Stimulated activated naive CD8-positive, alpha-beta T cell treated with anti-CD3 and anti-CD28 coated beads, Interleukin-15, Interleukin-2, amounts not matched to agents 100 U/mL and 50 U/mL, for 24 hours (primary cell): ENCODE measurements around the gene PTPRG.

Experiments used
- ATAC-seq: fragments of 150-1000 bp; cut with Tn5 transposase; one replicate; pipeline ENCODE4 v1.10.0; 2021
- DNase-seq: peaks from one replicate; pipeline ENCODE4 v3.0.0; 2021

Gene PTPRG

DNA sequence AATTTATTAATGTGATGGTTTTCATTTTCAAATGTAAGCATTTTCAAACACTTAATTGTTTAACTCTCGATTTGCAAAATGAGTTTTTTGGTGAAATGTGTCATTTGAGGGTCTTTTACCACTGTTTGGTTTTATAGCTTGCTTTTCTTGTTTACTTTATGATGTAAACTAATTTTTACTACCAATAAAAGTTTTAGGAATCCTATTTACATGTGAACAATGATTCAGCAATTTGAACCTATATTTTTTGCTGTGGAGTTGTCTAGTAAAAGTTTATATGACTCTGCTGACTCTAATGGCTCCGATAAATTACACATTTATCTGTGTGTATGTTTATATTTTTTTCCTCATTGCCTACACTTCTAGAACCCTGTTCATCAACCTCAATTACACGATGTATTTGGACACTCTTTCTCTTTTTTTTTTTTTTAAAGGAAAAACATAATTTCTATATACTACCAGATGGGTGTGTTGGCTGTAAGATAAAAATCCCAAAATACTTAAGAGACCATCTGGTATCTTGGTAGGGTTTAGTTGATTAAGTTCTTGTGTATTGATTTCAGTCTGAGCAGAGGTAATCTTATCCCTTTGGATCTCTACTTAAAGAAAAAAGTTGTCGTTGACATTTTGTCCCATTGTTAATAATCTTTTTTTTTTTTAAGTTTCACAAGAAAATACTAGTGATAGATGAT, 89.5 kb downstream of the PTPRG start:
- no peak for ATAC-seq

DNA sequence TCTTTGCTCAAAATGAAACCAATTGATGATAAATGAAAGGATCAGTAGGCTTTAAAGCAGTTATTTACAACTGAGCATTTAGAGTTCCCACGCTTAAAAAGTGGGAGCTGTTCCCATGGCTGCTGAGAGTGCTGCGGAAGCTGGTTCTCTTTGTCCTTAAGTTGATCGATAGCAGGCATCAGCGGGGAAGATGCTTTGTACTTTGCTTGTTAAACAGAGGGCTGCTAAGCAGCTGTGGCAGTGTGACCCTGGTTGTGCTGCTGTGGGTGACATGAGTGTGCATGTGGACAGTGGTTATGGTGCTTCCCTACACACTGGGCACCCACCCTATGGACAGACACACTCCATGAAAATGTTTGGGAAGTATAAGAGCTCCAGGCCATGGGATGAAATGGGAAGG, 96.3 kb downstream of the PTPRG start:
- ATAC-seq, result no peak
- DNase-seq, result no peak

More for the DNA sequence above, 89.5 kb downstream of the PTPRG start:
- DNase-seq, result no peak

DNA sequence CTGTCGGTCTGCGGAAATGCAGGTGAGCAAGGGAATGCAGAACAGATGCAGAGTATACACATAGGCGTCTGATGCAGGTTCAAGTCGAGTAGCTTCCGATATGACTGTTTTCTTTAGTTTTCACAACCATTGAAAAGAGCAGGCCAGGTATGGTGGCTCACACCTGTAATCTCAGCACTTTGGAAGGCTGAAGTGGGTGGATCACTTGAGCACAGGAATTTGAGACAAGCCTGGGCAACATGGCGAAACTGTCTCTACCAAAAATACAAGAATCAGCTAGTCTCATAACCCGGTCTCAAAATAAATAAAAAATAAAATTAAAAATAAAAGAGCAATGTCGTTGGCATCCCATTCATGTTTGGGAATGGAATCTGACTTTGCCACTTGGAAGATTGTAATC, 101.5 kb downstream of the PTPRG start:
- no peak for DNase-seq
- ATAC-seq, result no peak

DNA sequence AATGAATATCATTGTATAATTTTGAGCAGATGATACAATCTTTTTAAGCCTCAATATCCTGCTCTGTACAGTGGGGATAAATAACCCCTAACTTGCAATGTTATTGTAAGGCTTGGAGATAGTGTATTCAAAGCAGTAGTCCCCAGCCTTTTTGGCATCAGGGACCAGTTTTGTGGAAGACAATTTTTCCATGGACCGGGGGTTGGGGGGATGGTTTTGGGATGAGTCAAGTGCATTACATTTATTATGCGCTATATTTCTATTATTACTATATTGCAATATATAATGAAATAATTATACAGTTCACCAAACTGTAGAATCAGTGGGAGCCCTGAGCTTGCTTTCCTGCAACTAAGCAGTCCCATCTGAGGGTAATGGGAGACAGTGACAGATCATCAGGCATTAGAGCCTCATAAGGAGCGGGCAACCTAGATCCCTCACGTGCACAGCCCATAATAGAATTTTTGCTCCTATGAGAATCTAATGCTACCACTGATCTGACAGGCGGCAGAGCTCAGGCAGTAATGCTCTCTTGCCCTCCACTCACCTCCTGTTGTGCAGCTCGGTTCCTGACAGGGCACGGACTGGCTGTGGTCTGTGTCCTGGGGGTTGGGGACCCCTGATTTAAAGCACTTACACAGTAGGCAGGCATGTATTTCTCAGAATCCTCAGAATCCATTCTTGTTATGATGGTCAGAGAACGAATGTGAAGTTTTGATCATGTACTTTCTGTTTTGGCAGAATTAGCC, 102.2 kb downstream of the PTPRG start:
- DNase-seq, result no peak
- ATAC-seq, result no peak

DNA sequence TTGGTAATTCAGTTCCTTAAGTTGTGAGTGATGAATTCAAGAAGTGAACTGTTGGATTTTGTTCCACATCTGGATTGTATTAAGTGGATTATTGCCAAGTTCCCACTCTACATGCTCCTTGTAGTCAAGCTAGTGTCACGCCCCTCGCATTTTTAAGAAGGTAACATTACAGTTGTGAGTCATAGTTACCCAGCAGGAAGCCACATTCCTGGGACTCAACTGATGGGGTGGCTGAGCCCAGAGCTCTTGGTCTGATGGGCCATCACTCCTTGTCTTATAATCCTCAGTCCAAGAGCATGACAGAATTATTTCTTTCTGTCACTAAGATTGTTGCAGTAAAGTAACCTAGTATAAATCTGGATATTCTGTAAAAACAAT, 102.7 kb downstream of the PTPRG start:
- DNase-seq (no peak), ATAC-seq (no peak)

DNA sequence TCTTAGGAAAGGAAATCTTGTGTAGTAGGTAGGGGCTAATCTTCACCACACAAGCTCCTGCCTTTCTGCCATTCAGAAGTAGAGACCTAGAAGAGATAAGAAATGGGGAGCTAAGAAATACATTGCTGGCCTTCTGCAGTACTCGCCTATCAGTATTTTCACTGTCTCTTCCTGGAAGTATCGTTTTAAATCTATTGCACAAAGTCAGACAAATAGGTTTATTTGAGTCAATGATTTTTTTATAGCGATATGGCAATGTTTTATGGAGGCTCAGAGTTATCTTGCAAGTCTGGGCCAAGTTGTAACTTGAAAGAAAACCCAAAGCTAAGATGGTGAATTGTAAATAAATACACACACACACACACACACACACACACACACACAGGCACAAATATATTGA, 103.8 kb downstream of the PTPRG start:
- ATAC-seq, result no peak

DNA sequence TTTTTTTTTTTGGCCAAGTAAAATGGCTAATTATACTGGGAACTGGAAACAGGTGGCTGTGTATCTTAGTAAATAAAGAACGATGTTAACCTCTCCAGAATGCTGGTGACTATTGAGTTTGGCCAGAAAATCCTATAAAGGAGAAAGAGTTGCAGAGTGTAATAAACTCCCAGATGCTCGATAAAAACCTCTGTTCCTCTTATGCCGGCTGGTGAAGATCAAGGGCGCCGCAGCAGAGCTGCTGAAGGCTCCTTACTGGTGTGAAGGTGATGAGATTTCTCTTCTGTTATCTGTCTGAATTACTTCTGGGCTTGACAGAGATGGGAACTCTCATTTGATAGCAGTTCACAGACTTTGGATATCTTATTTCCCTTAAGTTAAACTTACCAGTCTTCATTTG, 104.6 kb downstream of the PTPRG start:
- DNase-seq (no peak), ATAC-seq (no peak)

More for the DNA sequence above, 103.8 kb downstream of the PTPRG start:
- no peak for DNase-seq

DNA sequence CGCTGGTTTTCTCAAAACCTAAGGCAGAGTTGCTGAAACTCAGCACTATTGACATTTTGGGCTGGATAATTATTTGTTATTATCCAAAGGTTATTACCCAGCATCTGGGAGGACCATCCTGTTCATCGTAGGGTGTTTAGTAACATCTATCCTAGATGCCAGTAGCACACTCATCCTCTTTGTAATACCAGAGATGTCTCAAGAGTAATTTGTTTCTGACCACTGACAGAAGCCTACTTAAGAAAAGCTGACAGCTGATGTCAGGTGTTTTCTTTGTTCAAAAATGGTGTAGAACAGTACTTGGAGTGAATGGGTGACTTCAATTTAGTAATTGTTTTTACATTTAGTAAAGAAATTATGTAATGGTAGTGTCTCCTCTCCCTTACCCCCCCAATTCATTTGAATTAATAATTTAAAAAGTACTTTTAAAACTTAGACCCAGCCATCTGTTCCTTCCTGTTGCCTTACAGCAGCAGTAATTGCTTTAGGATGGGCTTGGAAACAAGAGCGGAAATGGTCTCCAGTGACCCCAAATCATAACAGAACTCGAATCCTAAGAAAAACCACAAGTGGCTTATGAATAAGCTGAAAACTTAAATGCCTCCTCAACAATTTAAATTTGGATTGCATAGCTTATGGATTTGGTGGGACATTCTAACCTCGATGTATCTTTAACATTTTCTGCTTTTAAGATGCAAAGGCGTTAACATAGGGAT, 105.4 kb downstream of the PTPRG start:
- ATAC-seq, result no peak
- no peak for DNase-seq

DNA sequence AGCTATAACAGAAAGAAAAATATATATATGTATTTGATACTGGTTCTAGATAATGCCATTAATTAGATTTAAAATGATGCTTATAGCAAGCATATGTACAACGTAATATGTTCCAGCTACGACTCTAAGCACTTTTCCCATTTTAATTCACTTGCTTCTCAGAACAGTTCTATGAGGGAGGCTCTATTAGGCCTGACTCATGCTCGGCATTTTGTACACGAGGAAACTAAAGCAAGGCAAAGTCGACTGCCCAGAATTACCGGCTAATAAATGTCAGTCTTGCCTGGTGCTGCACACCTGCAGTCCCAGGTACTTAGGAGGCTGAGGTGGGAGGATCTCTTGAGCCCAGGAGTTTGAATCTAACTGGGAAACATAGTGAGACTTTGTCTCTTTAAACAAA, 106.0 kb downstream of the PTPRG start:
- ATAC-seq, result no peak
- no peak for DNase-seq

DNA sequence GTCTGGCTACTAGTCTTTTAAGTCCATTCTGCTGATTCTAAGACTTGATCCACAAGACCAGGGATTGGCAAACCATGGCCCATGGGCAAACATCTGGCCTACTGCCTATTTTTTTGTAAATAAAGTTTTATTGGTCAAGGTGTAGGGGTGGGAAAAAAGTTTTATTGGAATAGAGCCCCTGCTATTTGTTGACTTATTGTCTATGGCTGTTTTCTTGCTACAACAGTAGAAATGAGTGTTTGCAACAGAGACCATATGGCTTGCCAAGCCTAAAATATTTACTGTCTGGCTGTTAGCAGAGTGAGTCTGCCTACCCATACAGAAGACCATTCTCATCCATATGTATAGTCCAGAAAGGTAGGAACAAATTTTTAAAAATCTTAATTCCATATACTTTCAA, 106.4 kb downstream of the PTPRG start:
- no peak for DNase-seq
- no peak for ATAC-seq

DNA sequence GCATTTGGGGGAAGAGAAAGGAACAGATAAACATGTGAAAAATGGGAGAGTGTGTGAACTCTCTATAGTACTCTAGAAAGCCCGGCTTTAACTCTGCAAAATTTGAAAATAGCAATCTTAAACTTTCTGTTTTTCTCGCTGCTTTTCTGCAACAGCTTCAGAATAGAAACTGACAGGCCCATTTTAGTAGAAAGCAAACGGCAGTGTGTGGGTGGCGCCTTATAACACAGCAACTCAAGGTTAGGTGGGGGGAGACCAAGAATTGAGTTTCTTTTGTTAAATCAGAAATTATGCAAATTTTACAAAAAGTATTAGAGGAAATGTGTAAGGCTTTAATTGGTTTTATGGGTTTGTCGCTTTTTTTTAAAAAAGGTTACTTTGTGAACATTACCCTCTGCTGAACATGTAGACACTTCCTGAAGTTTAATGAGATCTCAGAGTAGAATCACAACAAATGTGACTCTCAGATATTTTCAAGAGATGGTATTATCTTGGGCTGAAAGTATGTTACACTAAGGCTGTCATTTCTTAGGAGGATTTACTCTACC, 107.0 kb downstream of the PTPRG start:
- DNase-seq (no peak), ATAC-seq (no peak)

DNA sequence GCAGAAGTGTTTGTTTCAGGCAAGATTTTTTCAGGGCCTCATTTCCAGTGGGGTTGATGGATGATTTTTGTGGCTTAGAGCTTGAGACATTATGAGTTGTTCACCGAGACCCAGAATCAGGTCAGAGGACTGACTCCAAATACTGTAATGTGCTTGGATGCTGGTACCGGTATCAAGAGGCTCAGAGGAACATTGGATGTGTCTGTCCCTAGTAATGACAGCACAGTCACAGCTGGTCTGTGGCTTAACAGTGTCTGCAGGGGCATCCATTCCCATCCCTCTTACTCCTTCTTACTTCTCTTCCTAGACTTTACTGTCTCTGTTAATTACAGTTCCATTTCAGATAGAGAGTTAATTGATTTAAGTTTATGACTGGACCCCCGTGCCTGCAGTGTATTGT, 107.8 kb downstream of the PTPRG start:
- ATAC-seq, result no peak
- no peak for DNase-seq

DNA sequence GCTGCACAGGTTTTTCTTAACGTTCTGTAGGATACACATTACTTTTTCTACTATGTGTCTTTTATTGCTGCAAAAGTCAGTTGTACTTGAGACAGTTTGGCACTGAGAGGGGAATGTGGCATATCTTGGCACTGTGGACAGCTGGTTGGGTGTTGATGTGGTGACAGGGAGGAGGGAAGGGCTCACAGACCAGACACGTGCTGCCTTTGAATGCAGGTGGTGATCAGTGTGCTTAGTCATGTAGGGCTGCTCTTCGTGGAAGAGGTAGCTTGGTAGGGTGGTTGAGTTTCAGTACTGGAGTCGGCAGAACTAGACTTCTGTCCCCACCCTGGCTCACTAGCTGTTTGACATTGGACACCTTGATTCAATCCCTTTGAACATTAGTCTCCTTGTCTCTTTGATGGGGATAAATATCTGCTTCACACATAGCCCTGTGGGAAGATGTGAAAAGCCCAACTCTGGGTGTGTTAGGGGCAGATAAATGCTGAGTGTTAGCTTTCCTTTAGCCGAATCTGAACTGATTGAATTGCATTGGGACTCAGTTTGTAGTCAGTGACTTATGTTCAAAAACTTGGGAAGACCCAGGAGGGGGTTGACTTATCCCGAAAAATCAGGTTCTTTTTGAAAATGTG, 108.4 kb downstream of the PTPRG start:
- no peak for DNase-seq
- ATAC-seq, result no peak

DNA sequence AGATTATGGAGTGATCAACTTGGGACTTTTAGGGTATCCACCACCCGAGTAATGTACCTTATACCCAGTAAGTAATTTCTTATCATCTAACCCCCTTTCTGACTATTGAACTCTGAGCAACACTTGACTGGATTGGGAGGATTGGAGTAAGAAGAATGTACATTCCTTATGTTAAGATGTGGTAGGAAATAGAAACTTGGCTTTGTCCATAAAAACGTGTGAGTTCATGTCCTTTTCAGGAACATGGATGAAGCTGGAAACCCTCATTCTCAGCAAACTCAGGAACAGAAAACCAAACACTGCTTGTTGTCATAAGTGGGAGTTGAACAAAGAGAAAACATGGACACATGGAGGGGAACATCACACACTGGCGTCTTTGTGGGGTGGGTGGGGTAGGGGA, 112.3 kb downstream of the PTPRG start:
- ATAC-seq (no peak), DNase-seq (no peak)

DNA sequence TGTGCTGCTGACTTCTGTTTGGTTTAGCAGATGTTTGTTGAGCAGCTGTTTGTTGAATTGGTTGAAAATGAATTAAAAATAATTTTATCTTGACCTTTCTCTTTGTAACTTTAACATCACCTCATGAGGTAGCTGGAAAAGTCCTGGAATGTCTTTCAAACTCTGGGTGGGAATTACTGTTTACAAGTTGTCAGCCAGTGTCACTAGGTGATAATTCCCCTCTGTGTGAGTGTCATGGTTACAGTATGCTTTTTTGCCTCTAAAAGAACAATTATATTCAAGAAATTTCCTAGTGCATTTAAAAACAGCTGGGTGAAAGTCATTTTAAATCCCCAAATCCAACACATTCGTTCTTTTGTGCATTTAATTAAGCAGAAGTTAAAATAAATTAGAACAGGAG, 113.2 kb downstream of the PTPRG start:
- DNase-seq, result no peak
- ATAC-seq, result no peak

DNA sequence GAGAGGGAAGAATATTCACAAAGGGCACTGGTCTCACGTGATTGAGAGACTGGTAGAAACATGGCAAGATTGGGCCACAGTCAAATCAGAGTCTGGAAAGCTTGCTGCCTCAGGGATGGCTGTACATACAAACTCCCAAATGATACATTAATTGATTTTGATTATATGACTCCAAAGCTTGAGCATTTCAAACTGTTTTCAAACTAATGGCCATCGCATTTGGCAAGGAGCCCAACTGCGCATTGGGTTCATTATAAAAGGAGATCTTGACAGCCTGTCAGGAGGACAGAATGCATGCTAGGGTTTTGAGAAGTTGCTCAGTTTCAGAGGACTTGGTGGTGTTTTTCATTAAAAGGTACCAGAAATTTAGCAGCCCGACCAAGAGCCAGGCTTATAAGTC, 117.7 kb downstream of the PTPRG start:
- DNase-seq (no peak), ATAC-seq (no peak)

DNA sequence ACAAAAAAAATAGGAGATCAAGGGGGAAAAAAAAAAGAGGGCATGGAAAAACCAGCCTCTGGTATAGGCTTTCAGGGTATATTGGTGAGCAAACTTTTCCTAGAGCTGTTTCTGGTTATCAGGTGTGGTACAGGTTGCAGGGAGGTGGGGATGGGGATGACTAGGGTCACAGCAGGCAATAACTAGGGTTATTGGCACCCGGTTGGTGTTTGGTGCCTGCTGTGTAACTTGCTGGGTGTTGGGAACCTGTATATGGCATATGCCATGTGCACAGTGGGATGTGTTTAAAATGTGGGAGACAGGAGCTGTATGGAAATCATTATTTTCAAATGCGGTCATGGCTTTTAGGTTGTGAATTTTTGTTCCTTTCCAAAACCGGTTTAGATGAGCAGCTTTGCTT, 119.2 kb downstream of the PTPRG start:
- ATAC-seq (no peak), DNase-seq (no peak)

DNA sequence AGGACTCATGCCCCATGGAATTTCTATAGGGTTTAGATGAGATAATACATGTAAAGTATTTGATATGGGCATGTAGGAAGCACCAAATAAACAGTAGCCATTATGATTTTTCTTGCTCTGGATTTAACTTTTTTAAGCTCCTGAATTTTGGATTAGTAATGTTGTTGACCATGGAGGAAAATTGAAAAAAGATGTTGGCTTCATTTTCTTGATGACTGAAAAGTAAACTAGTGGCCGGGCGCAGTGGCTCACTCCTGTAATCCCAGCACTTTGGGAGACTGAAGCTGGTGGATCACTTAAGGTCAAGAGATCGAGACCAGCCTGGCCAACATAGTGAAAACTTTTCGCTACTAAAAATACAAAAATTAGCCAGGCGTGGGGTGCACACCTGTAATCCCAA, 120.3 kb downstream of the PTPRG start:
- ATAC-seq (no peak), DNase-seq (no peak)

DNA sequence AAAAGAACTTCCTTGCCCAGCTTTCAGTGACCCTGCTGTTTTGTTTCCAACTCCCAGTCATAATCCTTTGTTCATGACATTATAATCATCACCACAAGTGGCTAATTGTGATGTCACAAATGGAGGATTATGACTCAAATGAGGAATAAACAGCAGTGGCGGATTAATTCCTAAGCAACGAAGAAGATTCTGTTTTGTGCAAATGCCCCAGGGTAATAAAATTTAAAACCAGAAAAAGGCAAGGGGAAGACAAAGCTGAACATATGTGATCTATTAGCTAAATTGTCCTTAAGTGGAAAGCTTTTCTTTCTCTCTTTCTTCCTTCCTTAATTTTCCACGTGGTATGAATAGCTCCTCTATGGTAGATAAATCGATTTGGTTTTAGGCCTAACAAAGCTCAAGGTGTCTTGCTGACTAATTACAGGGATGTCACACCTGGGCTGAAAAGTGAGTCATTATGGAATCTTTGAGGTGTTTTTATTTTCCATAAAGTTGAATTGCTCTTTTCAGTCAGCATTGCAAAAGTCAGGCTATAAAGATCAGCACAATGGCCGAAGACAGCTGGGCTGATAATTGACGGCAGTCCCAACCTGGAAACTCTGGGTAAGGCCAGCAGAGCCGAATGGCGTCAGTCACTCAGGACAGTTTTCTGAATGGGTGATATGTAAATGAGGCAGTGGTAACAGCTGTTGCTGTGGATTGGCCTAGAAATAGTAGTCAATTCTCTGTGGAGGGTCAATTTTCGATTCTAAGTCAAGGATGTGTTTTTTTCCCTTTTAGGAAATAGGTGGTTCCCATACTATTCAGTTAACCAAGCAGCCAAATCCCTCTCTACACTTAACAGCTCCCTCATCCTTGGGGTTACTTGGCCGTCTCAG, 121.5 kb downstream of the PTPRG start:
- ATAC-seq, result no peak

DNA sequence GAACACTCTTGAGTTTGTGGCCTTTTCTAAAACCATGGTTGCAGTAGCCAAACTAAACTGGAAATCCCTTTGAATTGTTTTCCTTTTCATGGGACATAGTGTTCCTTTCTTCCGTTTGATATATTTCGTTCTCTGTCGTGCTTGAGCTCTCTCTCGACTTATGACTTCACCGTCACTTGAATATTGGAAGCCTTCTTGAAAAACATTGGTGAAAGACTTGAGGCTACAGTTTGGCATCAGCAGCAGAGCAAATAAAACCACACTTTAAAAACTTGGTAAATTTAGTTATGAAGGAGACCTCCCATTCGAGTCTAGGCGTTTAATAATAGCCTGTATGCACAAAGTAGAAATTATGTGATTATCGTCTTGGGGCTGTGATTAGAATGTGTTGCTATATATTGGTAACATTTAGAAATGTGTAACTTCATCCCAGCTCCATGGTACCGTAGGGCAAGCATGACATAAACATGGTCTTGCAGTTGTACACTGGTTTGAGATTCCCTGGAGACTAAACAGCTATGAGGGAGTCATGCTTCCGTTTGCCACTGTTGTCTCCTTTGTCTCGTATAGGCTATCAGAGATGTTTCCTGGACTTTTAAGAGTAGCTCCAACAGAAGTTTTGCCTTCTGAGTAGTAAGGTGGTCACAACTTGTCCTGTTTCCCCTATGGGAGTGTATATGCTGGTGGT, 122.3 kb downstream of the PTPRG start:
- ATAC-seq (no peak), DNase-seq (no peak)

More for the DNA sequence above, 121.5 kb downstream of the PTPRG start:
- no peak for DNase-seq

DNA sequence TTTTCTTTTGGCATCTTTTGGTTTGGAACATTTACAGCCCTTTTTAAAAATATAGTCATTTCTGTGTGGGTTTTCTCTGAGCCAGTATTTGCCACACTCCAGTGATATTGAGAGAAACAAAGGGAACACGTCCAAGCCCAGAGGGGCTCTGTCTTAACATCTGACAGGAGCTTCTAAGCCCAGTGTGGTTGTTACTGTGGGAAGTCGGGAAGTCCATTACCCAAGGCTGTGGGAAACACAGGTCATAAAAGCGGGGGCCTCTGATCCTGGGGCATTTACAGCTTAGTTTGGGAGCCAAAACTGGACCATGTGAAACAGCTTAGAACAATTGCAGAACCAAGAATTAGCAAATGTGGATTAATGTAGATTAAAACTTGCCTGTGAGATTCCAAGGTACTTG, 123.0 kb downstream of the PTPRG start:
- DNase-seq, result no peak
- ATAC-seq, result no peak
